A549 treated with dexamethasone at 1 μM for 4 hours (cell line): ENCODE results near the gene MAGEA3. TPM values are rescaled to one million over a fixed set of nuclear protein-coding genes. Genes with fewer than 3 reads are reported as not detected.

ENCODE experiments used
- total RNA-seq: library from RNA; stranded (reverse); fragments of 200-300 nt; extraction: Qiagen RNA extraction; gene quantifications from 5 replicates; pipeline ENCODE4 v1.2.3, GENCODE V29; 2022

MAGEA3 gene
- total RNA-seq: 2.2 to 3.9 TPM (median 2.7 TPM) in 5 replicates

DNA sequence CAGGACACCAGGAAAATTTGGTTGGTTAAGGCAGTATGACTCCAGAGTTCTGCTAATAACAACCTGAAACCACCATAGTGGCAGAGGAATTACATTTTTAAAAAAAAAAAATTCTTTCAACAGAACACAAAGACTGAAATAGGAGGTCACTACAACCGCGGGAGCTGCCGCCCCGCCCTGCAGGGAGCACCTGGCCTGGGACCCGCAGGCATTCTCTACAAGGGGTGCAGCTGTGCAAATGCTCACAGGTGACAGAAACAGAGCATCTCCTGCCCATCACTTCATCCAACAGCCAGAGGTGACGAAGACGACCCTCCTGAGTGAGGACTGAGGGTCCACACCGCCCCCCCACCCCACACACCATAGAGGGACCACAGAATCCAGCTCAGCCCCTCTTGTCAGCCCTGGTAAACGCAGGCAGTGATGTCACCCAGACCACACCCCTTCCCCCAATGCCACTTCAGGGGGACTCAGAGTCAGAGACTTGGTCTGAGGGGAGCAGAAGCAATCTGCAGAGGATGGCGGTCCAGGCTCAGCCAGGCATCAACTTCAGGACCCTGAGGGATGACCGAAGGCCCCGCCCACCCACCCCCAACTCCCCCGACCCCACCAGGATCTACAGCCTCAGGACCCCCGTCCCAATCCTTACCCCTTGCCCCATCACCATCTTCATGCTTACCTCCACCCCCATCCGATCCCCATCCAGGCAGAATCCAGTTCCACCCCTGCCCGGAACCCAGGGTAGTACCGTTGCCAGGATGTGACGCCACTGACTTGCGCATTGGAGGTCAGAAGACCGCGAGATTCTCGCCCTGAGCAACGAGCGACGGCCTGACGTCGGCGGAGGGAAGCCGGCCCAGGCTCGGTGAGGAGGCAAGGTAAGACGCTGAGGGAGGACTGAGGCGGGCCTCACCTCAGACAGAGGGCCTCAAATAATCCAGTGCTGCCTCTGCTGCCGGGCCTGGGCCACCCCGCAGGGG, at the start of gene MAGEA3:
TSS of gene MAGEA3 (plus strand) at position 843 of the 980 bp plus-strand sequence. CDS start 2,039 bp downstream, outside the sequence.

DNA sequence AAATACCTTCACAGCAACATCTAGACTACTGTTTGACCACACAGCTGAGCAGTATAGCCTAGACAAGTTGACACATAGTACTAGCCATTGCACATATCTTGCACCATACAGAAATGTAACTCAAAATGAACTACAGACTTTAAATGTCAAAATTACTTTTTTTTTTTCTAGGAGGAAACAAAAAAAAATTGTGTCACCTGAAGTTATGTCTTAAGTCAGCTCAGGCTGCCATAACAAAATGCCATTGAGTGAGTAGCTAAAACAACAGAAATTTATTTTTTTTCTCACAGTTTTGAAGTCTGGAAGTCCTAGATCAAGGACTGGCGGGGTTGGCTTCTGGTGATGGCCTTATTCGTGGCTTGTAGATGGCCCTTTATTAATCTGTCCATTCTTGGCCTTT, 10.6 kb downstream of the MAGEA3 start, which contains the start of gene CSAG2:
TSS of gene CSAG2 (minus strand) at position 101 of the 400 bp plus-strand sequence. CDS start 161 bp downstream, outside the sequence.

GRCh38 chrX:152713815-152714787, 15.5 kb downstream of the MAGEA3 start, which contains the start of gene MAGEA2B:
TSS of gene MAGEA2B (plus strand) at chrX:152714628. CDS start at chrX:152717107, 2,479 bp downstream.

DNA sequence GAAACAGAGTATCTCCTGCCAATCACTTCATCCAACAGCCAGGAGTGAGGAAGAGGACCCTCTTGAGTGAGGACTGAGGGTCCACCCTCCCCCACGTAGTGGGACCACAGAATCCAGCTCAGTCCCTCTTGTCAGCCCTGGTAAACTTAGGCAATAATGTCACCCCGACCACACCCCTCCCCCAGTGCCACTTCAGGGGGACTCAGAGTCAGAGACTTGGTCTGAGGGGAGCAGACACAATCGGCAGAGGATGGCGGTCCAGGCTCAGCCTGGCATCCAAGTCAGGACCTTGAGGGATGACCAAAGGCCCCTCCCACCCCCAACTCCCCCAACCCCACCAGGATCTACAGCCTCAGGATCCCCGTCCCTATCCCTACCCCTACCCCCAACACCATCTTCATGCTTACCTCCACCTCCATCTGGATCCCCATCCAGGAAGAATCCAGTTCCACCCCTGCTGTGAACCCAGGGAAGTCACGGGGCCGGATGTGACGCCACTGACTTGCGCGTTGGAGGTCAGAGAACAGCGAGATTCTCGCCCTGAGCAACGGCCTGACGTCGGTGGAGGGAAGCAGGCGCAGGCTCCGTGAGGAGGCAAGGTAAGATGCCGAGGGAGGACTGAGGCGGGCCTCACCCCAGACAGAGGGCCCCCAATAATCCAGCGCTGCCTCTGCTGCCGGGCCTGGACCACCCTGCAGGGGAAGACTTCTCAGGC, 34.8 kb downstream of the MAGEA3 start, which contains the start of the genes CSAG1 and MAGEA12:
TSS of gene CSAG1 (minus strand) at position 461 of the 715 bp plus-strand sequence. CDS start 1,261 bp downstream, outside the sequence.
TSS of gene MAGEA12 (plus strand) at position 497 of the 715 bp plus-strand sequence. CDS start 2,405 bp downstream, outside the sequence.

Other genes starting within 250 kb of the MAGEA3 start
- 0.31 to 0.62 TPM (median 0.49 TPM) in 5 replicates for gene GABRA3, start 247.5 kb upstream of the MAGEA3 start, total RNA-seq
- 0.18 to 0.22 TPM (median 0.19 TPM) in 5 replicates for gene GABRQ, start 60.9 kb upstream of the MAGEA3 start, total RNA-seq
- not detected in 5 replicates for gene CSAG2, start 10.5 kb downstream of the MAGEA3 start, total RNA-seq
- gene MAGEA2B, start 15.8 kb downstream of the MAGEA3 start, total RNA-seq: 0.08 to 0.42 TPM (median 0.24 TPM) in 4 of 5 replicates, not detected in the other
- 0.16 to 0.53 TPM (median 0.28 TPM) in 5 replicates for gene CSAG1, start 34.9 kb downstream of the MAGEA3 start, total RNA-seq
- 0.11 to 0.15 TPM (median 0.13 TPM) in 5 replicates for gene MAGEA12, start 35.0 kb downstream of the MAGEA3 start, total RNA-seq
- gene MAGEA2, start 55.0 kb downstream of the MAGEA3 start, total RNA-seq: 0.15 TPM in 1 of 5 replicates, not detected in the others
- not detected in 5 replicates for gene CSAG3, start 60.4 kb downstream of the MAGEA3 start, total RNA-seq
- 10.1 to 13.3 TPM (median 11.9 TPM) in 5 replicates for gene MAGEA6, start 70.9 kb downstream of the MAGEA3 start, total RNA-seq
- 71.4 to 95.9 TPM (median 72.9 TPM) in 5 replicates for gene CETN2, start 132.0 kb downstream of the MAGEA3 start, total RNA-seq
- 49.1 to 52.6 TPM (median 50.6 TPM) in 5 replicates for gene NSDHL, start 132.3 kb downstream of the MAGEA3 start, total RNA-seq
- gene ZNF185, start 199.3 kb downstream of the MAGEA3 start, total RNA-seq: 6.6 to 8.8 TPM (median 7.7 TPM) in 5 replicates